ENCODE data around the gene SSTR5. TPM values are rescaled to one million over a fixed set of nuclear protein-coding genes. Genes with fewer than 3 reads are reported as not detected.

The SSTR5 gene
- total RNA-seq, 4 donors from 2014 or later = not detected

- WGBS, 2 donors = 74 to 75% methylated on average over 21 of the region's 21 CpGs
- TF ChIP-seq EP300 (IDR thresholded peaks at IDR 0.05) (no peak), POLR2A (IDR thresholded peaks at IDR 0.05) (no peak), CTCF (IDR thresholded peaks at IDR 0.05) (no peak)
- Histone ChIP-seq H3K4me1 (no peaks in the 10 kb centered on the region), H3K9me3 (peaks cover 0 to 13% (median 0%) of the 10 kb centered on the region in 4 donors), H3K27me3 (peaks cover 0 to 71% of the 10 kb centered on the region in 2 donors), H3K27ac (no peak overlapping the region), H3K36me3 (no peaks in the 10 kb centered on the region), H3K4me3 (no peak overlapping the region)
- DNase-seq (ENCODE audit: low spot score in 2 of 2) = no peak
Observed at GRCh38 chr16:1063728-1064127, 8.8 kb upstream of the SSTR5 start.

DNA sequence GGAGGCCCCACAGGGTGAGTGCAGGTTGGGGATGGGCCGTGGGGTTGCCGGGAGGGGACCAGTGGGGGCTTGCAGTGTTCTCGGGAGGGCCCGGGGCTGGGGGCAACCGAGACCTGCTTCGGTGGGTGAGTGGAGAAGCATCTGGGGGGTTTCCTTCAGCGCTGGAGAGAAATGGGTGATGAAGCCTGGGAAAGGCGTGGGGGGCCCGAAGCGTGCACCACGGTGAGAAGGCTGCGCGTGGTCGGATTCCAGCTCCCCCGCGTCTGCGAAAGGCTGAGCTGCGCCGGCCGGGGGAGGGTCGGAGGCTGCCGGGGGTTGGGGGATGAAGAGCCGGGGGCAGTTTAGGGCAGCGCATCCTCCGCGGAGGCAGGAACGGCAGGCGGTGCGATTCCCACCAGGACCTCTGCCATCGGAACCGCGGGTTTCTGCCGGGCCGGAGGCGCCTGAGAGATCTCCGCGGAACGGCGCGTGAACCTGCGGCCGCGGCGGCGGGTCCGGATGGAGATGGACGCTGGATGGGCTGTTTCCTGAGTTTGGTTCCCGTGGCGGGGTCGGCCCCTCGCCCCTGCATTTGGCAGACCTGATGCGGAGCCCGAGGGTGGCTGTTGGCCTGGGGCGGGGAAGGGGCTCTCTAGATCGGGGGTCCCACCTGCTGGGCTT, 6.9 kb upstream of the SSTR5 start:
- H3K27me3 ChIP-seq = peaks cover 0 to 82% of the 10 kb centered on the region in 2 donors
- 27 to 38% methylated on average over 27 to 34 of the region's 55 CpGs for WGBS, 2 donors
- no peaks in the 10 kb centered on the region for H3K4me1 ChIP-seq
- H3K9me3 ChIP-seq = no peaks in the 10 kb centered on the region
- TF ChIP-seq EP300 (IDR thresholded peaks at IDR 0.05) (no peak), CTCF (IDR thresholded peaks at IDR 0.05) (no peak), POLR2A (IDR thresholded peaks at IDR 0.05) (no peak)
- H3K36me3 ChIP-seq = no peaks in the 10 kb centered on the region
- no peak overlapping the region for H3K4me3 ChIP-seq
- H3K27ac ChIP-seq = no peak overlapping the region
- no peak for DNase-seq (ENCODE audit: low spot score in 2 of 2)

- DNase-seq (ENCODE audit: low spot score in 2 of 2) = no peak
- H3K9me3 ChIP-seq = no peaks in the 10 kb centered on the region
- no peak overlapping the region for H3K4me3 ChIP-seq
- no peak overlapping the region for H3K27ac ChIP-seq
- H3K36me3 ChIP-seq = no peaks in the 10 kb centered on the region
- no peaks in the 10 kb centered on the region for H3K4me1 ChIP-seq
- 60 to 64% methylated on average over 24 of the region's 24 CpGs for WGBS, 2 donors
- peaks cover 0 to 93% of the 10 kb centered on the region in 2 donors for H3K27me3 ChIP-seq
- TF ChIP-seq EP300 (IDR thresholded peaks at IDR 0.05) = no peak
- no peak for TF ChIP-seq CTCF (IDR thresholded peaks at IDR 0.05)
- no peak for TF ChIP-seq POLR2A (IDR thresholded peaks at IDR 0.05)
Observed at GRCh38 chr16:1066584-1067172, 5.9 kb upstream of the SSTR5 start.

- Histone ChIP-seq H3K27ac (no peak overlapping the region), H3K4me1 (no peaks in the 10 kb centered on the region), H3K27me3 (peaks cover 0 to 98% of the 10 kb centered on the region in 2 donors), H3K4me3 (no peak overlapping the region), H3K36me3 (no peaks in the 10 kb centered on the region), H3K9me3 (no peaks in the 10 kb centered on the region)
- 63 to 69% methylated on average over 15 of the region's 15 CpGs for WGBS, 2 donors
- no peak for DNase-seq (ENCODE audit: low spot score in 2 of 2)
- no peak for TF ChIP-seq POLR2A (IDR thresholded peaks at IDR 0.05)
- no peak for TF ChIP-seq EP300 (IDR thresholded peaks at IDR 0.05)
- TF ChIP-seq CTCF (IDR thresholded peaks at IDR 0.05) = no peak
Observed at GRCh38 chr16:1067629-1068028, 4.9 kb upstream of the SSTR5 start.

DNA sequence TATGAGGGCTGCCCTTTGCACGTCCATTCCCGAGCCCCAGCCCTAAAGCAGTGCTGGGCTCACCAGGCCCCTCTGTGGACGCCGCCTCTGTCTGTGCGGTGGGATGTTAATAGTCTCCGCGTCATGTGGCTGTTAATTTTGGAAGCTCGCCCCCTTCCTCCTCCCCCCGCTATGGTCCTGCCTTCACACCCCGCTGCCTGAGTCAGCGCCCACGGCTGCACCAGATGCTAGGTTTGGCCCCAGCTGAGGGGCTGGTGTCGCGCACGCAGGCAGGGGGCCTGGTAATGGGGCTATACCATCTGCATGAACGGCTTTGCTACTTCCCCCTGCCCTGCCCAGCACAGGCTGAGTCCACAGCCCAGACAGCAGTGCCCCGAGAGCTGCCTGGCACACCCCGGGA, 4.1 kb upstream of the SSTR5 start:
- Histone ChIP-seq H3K27ac (no peak overlapping the region), H3K27me3 (peaks cover 0 to 98% of the 10 kb centered on the region in 2 donors), H3K9me3 (no peaks in the 10 kb centered on the region), H3K4me3 (no peak overlapping the region), H3K36me3 (no peaks in the 10 kb centered on the region), H3K4me1 (no peaks in the 10 kb centered on the region)
- DNase-seq (ENCODE audit: low spot score in 2 of 2) = no peak
- TF ChIP-seq EP300 (IDR thresholded peaks at IDR 0.05) = no peak
- no peak for TF ChIP-seq CTCF (IDR thresholded peaks at IDR 0.05)
- no peak for TF ChIP-seq POLR2A (IDR thresholded peaks at IDR 0.05)
- 53 to 55% methylated on average over 18 of the region's 18 CpGs for WGBS, 2 donors
